GM18873 (cell line): ENCODE measurements around the gene PLAC9.
"Not testable (repeated sequence)": the region's sequence is repeated elsewhere in the genome, so short reads cannot be mapped to it uniquely, and the experiment has no call there.

Experiments
- ATAC-seq: cut with Tn5 transposase; IDR thresholded peaks from one replicate; pipeline ENCODE4 v1.9.1; 2021; ENCODE audit warnings: mild to moderate bottlenecking, moderate library complexity, moderate number of reproducible peaks; ENCODE audit not compliant: unreplicated experiment, low FRiP score

PLAC9 gene

GRCh38 chr10:80132299-80133139 is at the start of gene PLAC9:
PLAC9 (plus strand) TSS chr10:80132730; CDS start chr10:80132763, 33 bp downstream.
- no peak for ATAC-seq

GRCh38 chr10:80090121-80090520 is 42.4 kb upstream of the PLAC9 start:
- ATAC-seq: no peak

GRCh38 chr10:80094231-80094630 is 38.3 kb upstream of the PLAC9 start:
- no peak for ATAC-seq

- ATAC-seq: not testable (repeated sequence)
Measured at GRCh38 chr10:80098272-80098671, 34.3 kb upstream of the PLAC9 start.

GRCh38 chr10:80099295-80099694 is 33.2 kb upstream of the PLAC9 start:
- not testable (repeated sequence) for ATAC-seq

- ATAC-seq: no peak
Measured at GRCh38 chr10:80100116-80100515, 32.4 kb upstream of the PLAC9 start.

- ATAC-seq: no peak
Measured at GRCh38 chr10:80100861-80101695, 31.5 kb upstream of the PLAC9 start.

GRCh38 chr10:80104066-80104926 is 28.2 kb upstream of the PLAC9 start:
- ATAC-seq: no peak

GRCh38 chr10:80108576-80109239 is 23.8 kb upstream of the PLAC9 start:
- no peak for ATAC-seq

- no peak for ATAC-seq
Measured at GRCh38 chr10:80110986-80111385, 21.5 kb upstream of the PLAC9 start.

GRCh38 chr10:80118669-80119068 is 13.9 kb upstream of the PLAC9 start:
- ATAC-seq: no peak

- no peak for ATAC-seq
Measured at GRCh38 chr10:80122110-80122710, 10.3 kb upstream of the PLAC9 start.

- ATAC-seq: no peak
Measured at GRCh38 chr10:80122746-80123145, 9.8 kb upstream of the PLAC9 start.

GRCh38 chr10:80126876-80127275 is 5.7 kb upstream of the PLAC9 start:
- ATAC-seq: no peak

- no peak for ATAC-seq
Measured at GRCh38 chr10:80131499-80131901, 1.0 kb upstream of the PLAC9 start.

GRCh38 chr10:80133206-80133605 is 676 bp downstream of the PLAC9 start:
- no peak for ATAC-seq

- not testable (repeated sequence) for ATAC-seq
Measured at GRCh38 chr10:80133687-80134086, 1.2 kb downstream of the PLAC9 start.

- ATAC-seq: no peak
Measured at GRCh38 chr10:80136134-80136571, 3.6 kb downstream of the PLAC9 start.

GRCh38 chr10:80137031-80137862 is 4.7 kb downstream of the PLAC9 start:
- no peak for ATAC-seq
